ENCODE data around the gene GREB1L. TPM values are rescaled to one million over a fixed set of nuclear protein-coding genes. Genes with fewer than 3 reads are reported as not detected.

GREB1L gene
- total and polyA plus RNA-seq, 9 of the 15 experiments (the other 6 are each of a cell fraction or from before 2014, with no cell fraction given) = 0.03 TPM; not detected in 8

GRCh38 chr18:21513741-21514140 is 271.7 kb downstream of the GREB1L start (continued):
- no peak for TF ChIP-seq ZNF518B (CRISPR knock-in tag; IDR thresholded peaks at IDR 0.05)
- no peak for TF ChIP-seq PHF20 (IDR thresholded peaks at IDR 0.05; ENCODE audit: partially characterized antibody)
- no peak for TF ChIP-seq CBFA2T3 (IDR thresholded peaks at IDR 0.05)
- no peak for TF ChIP-seq ZNF253 (CRISPR knock-in tag; conservative IDR thresholded peaks at IDR 0.05)
- TF ChIP-seq RB1 (IDR thresholded peaks at IDR 0.05; ENCODE audit: low read depth) = no peak
- no peak for TF ChIP-seq ZBED1 (IDR thresholded peaks at IDR 0.05)
- no peak for TF ChIP-seq CBFB (CRISPR knock-in tag; IDR thresholded peaks at IDR 0.05)
- TF ChIP-seq HDAC1 (IDR thresholded peaks at IDR 0.05) = no peak
- no peak for TF ChIP-seq THRB (CRISPR knock-in tag; conservative IDR thresholded peaks at IDR 0.05)
